Endothelial cell (in vitro differentiated cells): ENCODE measurements around the gene TNRC6B. TPM values are rescaled to one million over a fixed set of nuclear protein-coding genes. Genes with fewer than 3 reads are reported as not detected.
A peak's percentile ranks its signal among the peaks of the same experiment; 100 is the strongest.

Source experiments
- DNase-seq: peaks from one replicate; pipeline ENCODE4 v3.0.0; 2021; ENCODE audit warnings: low spot score
- H3K27ac Mint-ChIP-seq: one replicate; pipeline ENCODE4 v1.8.0; 2021; ENCODE audit warnings: mixed read lengths, inconsistent platforms; ENCODE audit not compliant: unreplicated experiment
- H3K27me3 Mint-ChIP-seq: one replicate; pipeline ENCODE4 v1.8.0; 2021; ENCODE audit warnings: mild to moderate bottlenecking, moderate library complexity, mixed read lengths, inconsistent platforms; ENCODE audit not compliant: unreplicated experiment
- H3K36me3 Mint-ChIP-seq: one replicate; pipeline ENCODE4 v1.8.0; 2021; ENCODE audit warnings: mild to moderate bottlenecking, low read depth, mixed read lengths, inconsistent platforms; ENCODE audit not compliant: unreplicated experiment
- H3K4me1 Mint-ChIP-seq: one replicate; pipeline ENCODE4 v1.8.0; 2021; ENCODE audit warnings: mild to moderate bottlenecking, mixed read lengths, inconsistent platforms; ENCODE audit not compliant: unreplicated experiment
- H3K4me3 Mint-ChIP-seq: one replicate; pipeline ENCODE4 v1.8.0; 2021; ENCODE audit warnings: mild to moderate bottlenecking, mixed read lengths, inconsistent platforms; ENCODE audit not compliant: unreplicated experiment
- H3K9me3 Mint-ChIP-seq: one replicate; pipeline ENCODE4 v1.8.0; 2021; ENCODE audit warnings: mixed read lengths, inconsistent platforms; ENCODE audit not compliant: unreplicated experiment
- CTCF ChIP-seq: fragments of 200-600 bp; sonication (generic); IDR thresholded peaks from one replicate; pipeline ENCODE4 v1.5.0; 2021; ENCODE audit warnings: antibody characterized with exemption; ENCODE audit not compliant: unreplicated experiment
- total RNA-seq: library from RNA; stranded (reverse); fragmentation: NEBNext Ultra II Directional; extraction: Animal tissue kit (Norgen Biotek cat#: 25700); gene quantifications from one replicate; pipeline ENCODE4 v1.2.1, GENCODE V29; 2021; ENCODE audit not compliant: unreplicated experiment

TNRC6B gene
- total RNA-seq, 1 donor from 2014 or later, result 53.4 TPM

- Mint-ChIP-seq H3K36me3 (no peaks in the 10 kb centered on the region), H3K9me3 (no peaks in the 10 kb centered on the region), H3K27ac (peak overlapping the region; percentile 98), H3K27me3 (peaks cover 1% of the 10 kb centered on the region), H3K4me3 (peak overlapping the region; percentile 98), H3K4me1 (peaks cover 25% of the 10 kb centered on the region)
- TF ChIP-seq CTCF, result no peak
- no peak for DNase-seq
Observed at GRCh38 chr22:40345815-40346184, 168.1 kb downstream of the TNRC6B start.

GRCh38 chr22:40346185-40347118, 168.7 kb downstream of the TNRC6B start, which contains the start of gene ADSL:
TSS of gene ADSL (plus strand) at chr22:40346500. CDS start at chr22:40346559, 59 bp downstream.
- no peak for TF ChIP-seq CTCF
- H3K36me3 Mint-ChIP-seq, result peaks cover 2% of the 10 kb centered on the region
- H3K4me3 Mint-ChIP-seq, result peak within 1 kb of the TSS; percentile 98
- peak; percentile 89 for DNase-seq
- peak within 1 kb of the TSS; percentile 98 for H3K27ac Mint-ChIP-seq
- no peaks in the 10 kb centered on the region for H3K9me3 Mint-ChIP-seq
- H3K4me1 Mint-ChIP-seq, result peaks cover 25% of the 10 kb centered on the region
- peaks cover 1% of the 10 kb centered on the region for H3K27me3 Mint-ChIP-seq

GRCh38 chr22:40347300-40347699, 169.6 kb downstream of the TNRC6B start:
- H3K27me3 Mint-ChIP-seq, result no peaks in the 10 kb centered on the region
- H3K27ac Mint-ChIP-seq, result peak overlapping the region; percentile 87
- no peaks in the 10 kb centered on the region for H3K9me3 Mint-ChIP-seq
- no peak for TF ChIP-seq CTCF
- H3K4me1 Mint-ChIP-seq, result peaks cover 18% of the 10 kb centered on the region
- H3K4me3 Mint-ChIP-seq, result peak overlapping the region; percentile 98
- peaks cover 3% of the 10 kb centered on the region for H3K36me3 Mint-ChIP-seq
- no peak for DNase-seq

- peaks cover 11% of the 10 kb centered on the region for H3K4me1 Mint-ChIP-seq
- peak; percentile 52 for DNase-seq
- H3K27me3 Mint-ChIP-seq, result no peaks in the 10 kb centered on the region
- no peaks in the 10 kb centered on the region for H3K9me3 Mint-ChIP-seq
- H3K36me3 Mint-ChIP-seq, result peaks cover 3% of the 10 kb centered on the region
- TF ChIP-seq CTCF, result peak; percentile 66
- H3K4me3 Mint-ChIP-seq, result peak overlapping the region; percentile 98
- H3K27ac Mint-ChIP-seq, result peak overlapping the region; percentile 87
Observed at GRCh38 chr22:40348025-40348658, 170.4 kb downstream of the TNRC6B start.
